Nephron progenitor cell (in vitro differentiated cells): ENCODE measurements around the gene CCDC191.

Experiments
- DNase-seq: peaks from one replicate; pipeline ENCODE4 v3.0.0; 2021
- H3K27ac Mint-ChIP-seq: 2 replicates; pipeline ENCODE4 v1.8.0; 2021; ENCODE audit warnings: mild to moderate bottlenecking, moderate library complexity, mixed read lengths
- H3K27me3 Mint-ChIP-seq: 2 replicates; pipeline ENCODE4 v1.8.0; 2021; ENCODE audit warnings: mild to moderate bottlenecking, low read depth, mixed read lengths; ENCODE audit not compliant: poor library complexity
- H3K36me3 Mint-ChIP-seq: 2 replicates; pipeline ENCODE4 v1.8.0; 2021; ENCODE audit warnings: low read depth, mixed read lengths
- H3K4me1 Mint-ChIP-seq: 2 replicates; pipeline ENCODE4 v1.8.0; 2021; ENCODE audit warnings: mixed read lengths
- H3K4me3 Mint-ChIP-seq: 2 replicates; pipeline ENCODE4 v1.8.0; 2021; ENCODE audit warnings: mild to moderate bottlenecking, moderate library complexity, mixed read lengths
- H3K9me3 Mint-ChIP-seq: 2 replicates; pipeline ENCODE4 v1.8.0; 2021; ENCODE audit warnings: mild to moderate bottlenecking, moderate library complexity, mixed read lengths
- CTCF ChIP-seq: fragments of 200-600 bp; sonication (generic); IDR thresholded peaks from 2 replicates; pipeline ENCODE4 v1.5.0; 2021; ENCODE audit warnings: antibody characterized with exemption

Gene CCDC191

GRCh38 chr3:114083112-114083511 lies 26.8 kb upstream of the CCDC191 start:
- H3K4me1 Mint-ChIP-seq = no peaks in the 10 kb centered on the region
- H3K4me3 Mint-ChIP-seq = no peak overlapping the region
- no peaks in the 10 kb centered on the region for H3K9me3 Mint-ChIP-seq
- H3K27ac Mint-ChIP-seq = no peak overlapping the region
- H3K36me3 Mint-ChIP-seq = peaks cover 83% of the 10 kb centered on the region
- no peak for TF ChIP-seq CTCF
- no peaks in the 10 kb centered on the region for H3K27me3 Mint-ChIP-seq
- no peak for DNase-seq

DNA sequence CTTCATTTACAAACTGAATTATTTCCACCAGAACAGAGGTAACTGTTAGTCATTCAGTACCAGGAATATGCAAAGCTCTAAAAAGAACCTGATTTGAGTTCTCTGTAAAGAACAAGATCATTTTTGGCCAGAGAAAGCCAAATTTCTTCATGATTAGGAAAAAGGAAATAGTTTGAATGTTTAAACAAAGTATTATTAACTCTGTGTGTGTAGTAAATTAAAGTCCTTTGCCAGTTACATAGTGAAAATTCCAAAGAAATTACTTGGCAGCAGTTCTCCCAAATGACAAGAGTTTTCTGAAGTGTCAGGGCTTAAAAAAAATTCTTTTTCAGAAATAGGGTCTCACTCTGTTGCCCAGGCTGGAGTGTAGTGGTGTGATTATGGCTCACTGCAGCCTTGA lies 24.7 kb upstream of the CCDC191 start:
- Mint-ChIP-seq H3K36me3 (peaks cover 80% of the 10 kb centered on the region), H3K9me3 (no peaks in the 10 kb centered on the region), H3K4me3 (no peak overlapping the region), H3K4me1 (no peaks in the 10 kb centered on the region), H3K27me3 (no peaks in the 10 kb centered on the region), H3K27ac (no peak overlapping the region)
- DNase-seq = no peak
- TF ChIP-seq CTCF = no peak

DNA sequence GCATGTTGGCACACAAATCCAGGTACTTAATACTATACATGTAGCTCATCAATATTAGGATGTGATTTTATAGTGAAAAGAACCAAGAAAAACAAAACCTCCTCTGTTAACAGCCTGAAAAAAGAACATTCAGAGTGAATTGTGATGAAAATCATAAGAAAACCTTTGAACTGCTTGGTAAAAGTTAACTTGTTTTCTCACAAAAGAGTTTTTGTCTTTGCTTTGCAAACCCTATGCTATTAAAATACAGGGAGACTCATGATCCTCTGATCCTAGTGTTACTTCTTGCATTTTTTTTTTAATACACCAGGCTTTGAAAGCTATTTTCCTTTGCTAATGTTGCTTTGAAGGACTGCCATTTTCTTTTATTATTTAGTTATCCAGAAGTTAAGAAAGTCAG lies 23.9 kb upstream of the CCDC191 start:
- no peaks in the 10 kb centered on the region for H3K9me3 Mint-ChIP-seq
- TF ChIP-seq CTCF = no peak
- no peaks in the 10 kb centered on the region for H3K27me3 Mint-ChIP-seq
- H3K4me1 Mint-ChIP-seq = no peaks in the 10 kb centered on the region
- no peak overlapping the region for H3K4me3 Mint-ChIP-seq
- DNase-seq = no peak
- H3K36me3 Mint-ChIP-seq = peaks cover 78% of the 10 kb centered on the region
- no peak overlapping the region for H3K27ac Mint-ChIP-seq

DNA sequence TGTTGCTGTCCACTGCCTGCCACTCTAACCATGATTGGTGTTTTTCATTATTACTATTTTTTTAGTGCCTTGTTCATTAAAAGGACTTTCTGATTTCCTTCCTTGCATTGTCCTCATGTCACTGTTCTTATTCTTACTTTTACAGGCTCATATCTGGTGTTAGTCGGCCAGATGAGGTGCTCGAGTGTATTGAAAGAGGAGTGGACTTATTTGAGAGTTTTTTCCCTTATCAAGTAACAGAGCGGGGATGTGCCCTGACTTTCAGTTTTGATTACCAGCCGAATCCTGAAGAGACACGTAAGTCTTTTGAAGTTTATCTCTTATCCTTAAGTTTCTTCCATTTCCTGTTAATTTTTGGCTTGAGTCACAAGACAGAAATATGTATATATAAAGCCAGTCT lies 23.4 kb upstream of the CCDC191 start:
- Mint-ChIP-seq H3K27ac (no peak overlapping the region), H3K27me3 (no peaks in the 10 kb centered on the region), H3K9me3 (no peaks in the 10 kb centered on the region), H3K4me1 (no peaks in the 10 kb centered on the region), H3K4me3 (no peak overlapping the region), H3K36me3 (peaks cover 79% of the 10 kb centered on the region)
- no peak for DNase-seq
- no peak for TF ChIP-seq CTCF

DNA sequence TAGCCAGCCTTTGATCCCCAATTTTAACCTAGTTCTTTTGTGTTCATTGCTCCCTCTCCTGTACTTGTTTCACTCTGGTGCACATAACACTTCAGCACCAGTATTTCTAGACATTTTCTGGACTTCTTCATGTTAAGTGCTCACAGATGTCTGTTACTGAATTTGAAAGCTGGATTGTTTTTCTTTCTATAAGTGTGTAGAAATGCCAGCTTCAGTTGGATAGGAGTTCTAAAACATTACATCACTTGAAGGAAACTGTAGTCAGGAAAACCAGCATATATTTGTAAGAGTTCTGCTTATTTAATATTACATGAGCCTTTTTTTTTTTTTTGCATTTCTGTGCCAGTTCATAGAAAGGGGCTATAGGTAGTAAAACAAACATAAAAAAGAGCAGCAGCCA lies 21.8 kb upstream of the CCDC191 start:
- no peak overlapping the region for H3K27ac Mint-ChIP-seq

More for the DNA sequence above, 21.8 kb upstream of the CCDC191 start:
- H3K9me3 Mint-ChIP-seq = no peaks in the 10 kb centered on the region
- no peak for DNase-seq
- no peaks in the 10 kb centered on the region for H3K4me1 Mint-ChIP-seq
- no peak overlapping the region for H3K4me3 Mint-ChIP-seq
- peaks cover 79% of the 10 kb centered on the region for H3K36me3 Mint-ChIP-seq
- no peaks in the 10 kb centered on the region for H3K27me3 Mint-ChIP-seq
- no peak for TF ChIP-seq CTCF
